Endothelial cell of umbilical vein (primary cell): ENCODE data around the gene SLC26A2. TPM values are rescaled to one million over a fixed set of nuclear protein-coding genes. Genes with fewer than 3 reads are reported as not detected.

ENCODE experiments used
- BruUV-seq: library from RNA; stranded (reverse); fragments of 400-500 nt; replicated peaks from 2 replicates; lab custom pipeline; 2021; lab: Mats Ljungman, UMichigan
- CTCF ChIA-PET: fragments of 300-600, 350-600 bp; sonication (Branson Sonifier 250); formaldehyde crosslinking; loops from one replicate; lab custom pipeline; 2021; ENCODE audit warnings: antibody characterized with exemption, inconsistent platforms; lab: Charles Lee
- POLR2A ChIA-PET: fragments of 300-600, 350-600 bp; sonication (Branson Sonifier 250); formaldehyde crosslinking; loops from one replicate; lab custom pipeline; 2021; ENCODE audit warnings: antibody characterized with exemption, inconsistent platforms; lab: Charles Lee
- DNase-seq: peaks from one replicate; pipeline ENCODE4 v3.0.0-alpha.2; 2011; ENCODE audit warnings: low read depth, low spot score
- FAIRE-seq: peaks from 2 replicates; lab custom pipeline; 2011; peaks lifted over from hg19 to GRCh38; lab: Jason Lieb, UNC
- H2AFZ ChIP-seq: 2 replicates; pipeline ENCODE4 v1.6.0; 2012; ENCODE audit warnings: low read depth, low read length, control low read depth, inconsistent platforms
- H3K27ac ChIP-seq: 2 replicates; pipeline ENCODE4 v1.5.1; 2011; ENCODE audit warnings: low read depth, mild to moderate bottlenecking, control low read depth, low read length, moderate library complexity; ENCODE audit not compliant: insufficient read depth
- H3K27me3 ChIP-seq, 2 experiments: 2 replicates each; pipeline versions ENCODE4 v1.6.0 to v1.6.1; 2011; ENCODE audit warnings: low read length in 2 of 2, mixed read lengths in 1 of 2; ENCODE audit not compliant: control insufficient read depth in 2 of 2, insufficient read depth in 2 of 2
- H3K36me3 ChIP-seq, 2 experiments: 2 replicates in 1 of 2; 3 replicates in 1 of 2; pipeline ENCODE4 v1.5.1; 2011; ENCODE audit warnings: low read length in 2 of 2, mild to moderate bottlenecking in 1 of 2, moderate library complexity in 1 of 2; ENCODE audit not compliant: control insufficient read depth in 2 of 2, insufficient read depth in 2 of 2; ENCODE audit errors: extremely low read depth in 1 of 2
- H3K4me1 ChIP-seq: 3 replicates; pipeline ENCODE4 v1.5.1; 2011; ENCODE audit warnings: mild to moderate bottlenecking, low read length; ENCODE audit not compliant: control insufficient read depth, insufficient read depth; ENCODE audit errors: extremely low read depth
- H3K4me2 ChIP-seq: 2 replicates; pipeline ENCODE4 v1.6.1; 2011; ENCODE audit warnings: low read length, control low read depth, mixed read lengths; ENCODE audit not compliant: insufficient read depth
- H3K4me3 ChIP-seq, 3 experiments: fragments of 200-600 bp in 1 of 3; sonication (generic), shearing (Covaris generic) in 1 of 3; replicated peaks in 1 of 3; 2 replicates each; pipeline ENCODE4 v1.5.1; 2011 to 2016; ENCODE audit warnings: control low read depth in 3 of 3, low read length in 3 of 3, mild to moderate bottlenecking in 2 of 3, inconsistent platforms in 1 of 3, low read depth in 1 of 3, moderate library complexity in 1 of 3; ENCODE audit not compliant: insufficient read depth in 1 of 3
- H3K79me2 ChIP-seq: 2 replicates; pipeline ENCODE4 v1.6.0; 2012; ENCODE audit warnings: low read length, inconsistent platforms; ENCODE audit not compliant: control insufficient read depth, insufficient read depth
- H3K9ac ChIP-seq: replicated peaks from 2 replicates; pipeline ENCODE3; 2011; ENCODE audit warnings: low read length, control low read depth; ENCODE audit not compliant: insufficient read depth; ENCODE audit errors: extremely low read depth
- H3K9me1 ChIP-seq: replicated peaks from 3 replicates; pipeline ENCODE4 v1.6.0; 2011; ENCODE audit warnings: mild to moderate bottlenecking, low read length; ENCODE audit not compliant: control insufficient read depth, insufficient read depth; ENCODE audit errors: extremely low read depth
- H3K9me3 ChIP-seq: replicated peaks from 2 replicates; pipeline ENCODE4 v1.5.1; 2012; ENCODE audit warnings: low read length, inconsistent platforms; ENCODE audit not compliant: control insufficient read depth, insufficient read depth
- H4K20me1 ChIP-seq: replicated peaks from 2 replicates; pipeline ENCODE3; 2011; ENCODE audit warnings: mild to moderate bottlenecking, low read length; ENCODE audit not compliant: control insufficient read depth, insufficient read depth; ENCODE audit errors: extremely low read depth
- CTCF ChIP-seq, 2 donors: IDR thresholded peaks; 1 replicate in 1 of 2; 2 replicates in 1 of 2; pipeline ENCODE4 v1.5.1; 2011; ENCODE audit warnings: low read length in 2 of 2, mild to moderate bottlenecking in 2 of 2, moderate library complexity in 2 of 2, control low read depth in 1 of 2, inconsistent platforms in 1 of 2, low read depth in 1 of 2; ENCODE audit not compliant: insufficient read depth in 1 of 2; ENCODE audit errors: extremely low read depth in 1 of 2
- EZH2 ChIP-seq: IDR thresholded peaks from 2 replicates; pipeline ENCODE4 v1.6.1; 2012; ENCODE audit warnings: borderline replicate concordance, low read depth, mild to moderate bottlenecking, moderate library complexity, low read length, inconsistent platforms; ENCODE audit not compliant: severe bottlenecking
- FOS ChIP-seq: IDR thresholded peaks from 2 replicates; pipeline ENCODE4 v1.6.1; 2011; ENCODE audit warnings: mild to moderate bottlenecking, low read length, moderate library complexity, borderline replicate concordance; ENCODE audit not compliant: insufficient read depth
- GATA2 ChIP-seq: IDR thresholded peaks from 2 replicates; pipeline ENCODE4 v1.7.0; 2011; ENCODE audit warnings: low read depth, mild to moderate bottlenecking, moderate library complexity, mixed read lengths, low read length; ENCODE audit not compliant: insufficient read length, insufficient read depth
- JUN ChIP-seq: IDR thresholded peaks from 2 replicates; pipeline ENCODE4 v1.6.1; 2011; ENCODE audit warnings: borderline replicate concordance, low read depth; ENCODE audit not compliant: insufficient read length, insufficient read depth
- MAX ChIP-seq: IDR thresholded peaks from 2 replicates; pipeline ENCODE4 v1.6.1; 2011; ENCODE audit not compliant: insufficient read depth, insufficient read length
- MYC ChIP-seq: IDR thresholded peaks from one replicate; pipeline ENCODE4 v1.6.1; 2011; ENCODE audit warnings: mild to moderate bottlenecking, low read depth, low read length
- POLR2A ChIP-seq: IDR thresholded peaks from 2 replicates; pipeline ENCODE4 v1.6.1; 2012; ENCODE audit warnings: low read depth, mild to moderate bottlenecking, control low read depth, low read length
- POLR2AphosphoS5 ChIP-seq: IDR thresholded peaks from 2 replicates; pipeline ENCODE4 v1.6.1; 2012; ENCODE audit warnings: low read depth, mild to moderate bottlenecking, control low read depth, low read length, moderate library complexity; ENCODE audit not compliant: insufficient read depth
- dilution Hi-C: fragments of 300-500 bp; cut with MboI; formaldehyde crosslinking; loops from one replicate; pipeline ENCODE4 v1.15.0; 2019; ENCODE audit warnings: low sequenced_read_pairs; ENCODE audit not compliant: extremely low pct_ligation_motif_present
- intact Hi-C: fragments of 100-400 bp; cut with micrococcal nuclease; formaldehyde crosslinking; loops from one replicate; pipeline ENCODE4 v1.10.0; 2022
- polyA plus RNA-seq, 4 experiments: library from polyadenylated mRNA; depleted of rRNA in 3 of 4; stranded (reverse) in 3 of 4; unstranded in 1 of 4; fragments of >200 nt; gene quantifications; 2 replicates each; pipeline versions ENCODE4 v1.2.1 to v1.2.3, GENCODE V29; 2011 to 2012; ENCODE audit warnings: missing spikeins in 1 of 4
- total RNA-seq: library from RNA; stranded (reverse); gene quantifications from 2 replicates; pipeline ENCODE4 v1.2.3, GENCODE V29; 2021

Gene SLC26A2
- total and polyA plus RNA-seq, 2 donors (not counting 3 experiments of a cell fraction or from before 2014, with no cell fraction given), result 5.9 to 16.8 TPM

GRCh38 chr5:150033334-150033733, 72.8 kb downstream of the SLC26A2 start:
- H4K20me1 ChIP-seq, result no peaks in the 10 kb centered on the region
- no peak for FAIRE-seq

More at GRCh38 chr5:150033334-150033733, 72.8 kb downstream of the SLC26A2 start:
- dilution Hi-C loops, result no loop called here
- intact Hi-C loops, result no loop called here
- peaks cover 27 to 42% of the 10 kb centered on the region in 2 experiments for H3K36me3 ChIP-seq
- H3K9me3 ChIP-seq, result no peaks in the 10 kb centered on the region
- no peak overlapping the region for H3K4me3 ChIP-seq
- H3K9ac ChIP-seq, result no peak overlapping the region
- H3K27ac ChIP-seq, result no peak overlapping the region
- no peaks in the 10 kb centered on the region for H3K27me3 ChIP-seq
- no peak for TF ChIP-seq MYC
- TF ChIP-seq GATA2, result no peak
- TF ChIP-seq POLR2A, result no peak
- no peak for TF ChIP-seq CTCF (IDR thresholded peaks at IDR 0.05; ENCODE audit: extremely low read depth in 1 of 2, insufficient read depth in 1 of 2, low read depth in 1 of 2, low read length in 2 of 2)
- no peak for TF ChIP-seq MAX
- no peak for TF ChIP-seq FOS
- no peak for TF ChIP-seq EZH2
- TF ChIP-seq POLR2AphosphoS5, result no peak
- TF ChIP-seq JUN, result no peak
- POLR2A ChIA-PET, result no interaction called here
- BruUV-seq, result no TSS peak
- no peaks in the 10 kb centered on the region for H3K4me1 ChIP-seq
- no peak for DNase-seq
- CTCF ChIA-PET, result interaction anchor here (1.3 kb wide), 1 partner anchor 11 kb away, joined by 9 read pairs; no protein-coding TSS in a partner anchor
- H3K79me2 ChIP-seq, result no peaks in the 10 kb centered on the region
- H3K9me1 ChIP-seq, result no peaks in the 10 kb centered on the region
- no peak overlapping the region for H3K4me2 ChIP-seq
- H2AFZ ChIP-seq, result no peak overlapping the region
